Upper lobe of left lung (tissue), 4 donors: ENCODE results near the gene ZNF557.

ENCODE experiments used
- EP300 ChIP-seq, 4 donors: sonication (generic); formaldehyde crosslinking; IDR thresholded peaks; one replicate each; pipeline ENCODE4 v1.5.1; 2017; ENCODE audit warnings: antibody characterized with exemption in 4 of 4, control low read depth in 2 of 4
- POLR2A ChIP-seq, 4 donors: fragments of 450-650 bp; IDR thresholded peaks; one replicate each; pipeline ENCODE4 v1.5.1; 2016 to 2017; ENCODE audit warnings: antibody characterized with exemption in 4 of 4, mild to moderate bottlenecking in 2 of 4
- POLR2AphosphoS5 ChIP-seq, 2 donors: sonication (generic); formaldehyde crosslinking; IDR thresholded peaks; one replicate each; pipeline ENCODE4 v1.5.1; 2017; ENCODE audit warnings: antibody characterized with exemption in 2 of 2
- TF ChIP-seq, protein P1 (sequence below), 6 experiments: fragments of 450-650 bp in 4 of 6; fragments of 200-600 bp in 2 of 6; sonication (generic) in 2 of 6; IDR thresholded peaks; one replicate each; pipeline ENCODE4 v1.5.1; 2016 to 2019; ENCODE audit warnings: antibody characterized with exemption in 6 of 6

DNA sequence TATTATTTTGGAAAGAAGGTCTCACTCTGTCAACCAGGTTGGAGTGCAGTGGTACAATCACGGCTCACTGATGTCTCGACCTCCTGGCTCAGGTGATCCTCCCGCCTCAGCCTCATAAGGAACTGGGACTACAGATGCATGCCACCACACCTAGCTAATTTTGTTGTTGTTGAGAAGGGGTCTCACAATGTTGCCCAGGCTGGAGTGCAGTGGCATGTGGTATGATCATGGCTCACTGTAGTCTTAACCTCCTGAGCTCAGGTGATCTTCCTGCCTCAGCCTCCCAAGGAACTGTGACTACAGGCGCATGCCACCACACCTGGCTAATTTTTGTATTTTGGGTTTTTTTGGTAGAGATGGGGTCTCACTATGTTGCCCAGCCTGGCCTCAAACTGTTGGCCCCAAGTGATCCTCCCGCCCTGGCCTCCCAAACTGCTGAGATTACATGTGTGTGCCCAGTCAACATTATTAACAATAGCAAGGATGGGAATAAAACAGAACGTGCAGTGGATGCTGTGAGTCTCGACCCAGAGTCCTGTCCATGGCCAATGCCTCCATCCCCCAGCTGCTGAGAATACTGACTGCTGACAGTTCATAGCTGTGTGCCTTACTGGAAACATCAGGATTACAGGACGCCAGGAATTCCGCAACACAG, 5.6 kb upstream of the ZNF557 start:
- TF ChIP-seq, protein P1, sequence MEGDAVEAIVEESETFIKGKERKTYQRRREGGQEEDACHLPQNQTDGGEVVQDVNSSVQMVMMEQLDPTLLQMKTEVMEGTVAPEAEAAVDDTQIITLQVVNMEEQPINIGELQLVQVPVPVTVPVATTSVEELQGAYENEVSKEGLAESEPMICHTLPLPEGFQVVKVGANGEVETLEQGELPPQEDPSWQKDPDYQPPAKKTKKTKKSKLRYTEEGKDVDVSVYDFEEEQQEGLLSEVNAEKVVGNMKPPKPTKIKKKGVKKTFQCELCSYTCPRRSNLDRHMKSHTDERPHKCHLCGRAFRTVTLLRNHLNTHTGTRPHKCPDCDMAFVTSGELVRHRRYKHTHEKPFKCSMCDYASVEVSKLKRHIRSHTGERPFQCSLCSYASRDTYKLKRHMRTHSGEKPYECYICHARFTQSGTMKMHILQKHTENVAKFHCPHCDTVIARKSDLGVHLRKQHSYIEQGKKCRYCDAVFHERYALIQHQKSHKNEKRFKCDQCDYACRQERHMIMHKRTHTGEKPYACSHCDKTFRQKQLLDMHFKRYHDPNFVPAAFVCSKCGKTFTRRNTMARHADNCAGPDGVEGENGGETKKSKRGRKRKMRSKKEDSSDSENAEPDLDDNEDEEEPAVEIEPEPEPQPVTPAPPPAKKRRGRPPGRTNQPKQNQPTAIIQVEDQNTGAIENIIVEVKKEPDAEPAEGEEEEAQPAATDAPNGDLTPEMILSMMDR (IDR thresholded peaks at IDR 0.05): no peak
- no peak for TF ChIP-seq EP300 (IDR thresholded peaks at IDR 0.05)
- no peak for TF ChIP-seq POLR2A (IDR thresholded peaks at IDR 0.05)
- TF ChIP-seq POLR2AphosphoS5 (IDR thresholded peaks at IDR 0.05): no peak
